CD8-positive, alpha-beta memory T cell (primary cell): ENCODE results near the gene CCDC47. TPM values are rescaled to one million over a fixed set of nuclear protein-coding genes. Genes with fewer than 3 reads are reported as not detected.

Source experiments
- CTCF ChIA-PET: fragments of 350-600 bp; sonication (Branson Sonifier 250); formaldehyde crosslinking; loops from one replicate; lab custom pipeline; 2021; ENCODE audit warnings: antibody characterized with exemption; lab: Charles Lee
- POLR2A ChIA-PET: fragments of 350-600 bp; sonication (Branson Sonifier 250); formaldehyde crosslinking; loops from one replicate; lab custom pipeline; 2021; ENCODE audit warnings: antibody characterized with exemption; lab: Charles Lee
- DNase-seq, 5 donors: peaks; one replicate each; pipeline versions ENCODE4 v3.0.0 to v3.0.0-alpha.2; 2020 to 2022; ENCODE audit warnings: mixed read lengths in 1 of 5
- H3K27ac ChIP-seq: one replicate; pipeline ENCODE4 v1.7.0; 2013; ENCODE audit warnings: low read depth, mild to moderate bottlenecking, low read length, moderate library complexity
- H3K27me3 ChIP-seq: 2 replicates; pipeline ENCODE4 v1.7.0; 2013; ENCODE audit warnings: low read length, mild to moderate bottlenecking; ENCODE audit not compliant: insufficient read depth, poor library complexity, severe bottlenecking
- H3K36me3 ChIP-seq: 2 replicates; pipeline ENCODE4 v1.7.0; 2013; ENCODE audit warnings: mild to moderate bottlenecking, low read length, moderate library complexity; ENCODE audit not compliant: insufficient read depth
- H3K4me1 ChIP-seq: 2 replicates; pipeline ENCODE4 v1.7.0; 2013; ENCODE audit warnings: mild to moderate bottlenecking, low read length, moderate library complexity; ENCODE audit not compliant: insufficient read depth
- H3K4me3 ChIP-seq: 2 replicates; pipeline ENCODE4 v1.7.0; 2013; ENCODE audit warnings: mild to moderate bottlenecking, low read length
- H3K9me3 ChIP-seq: 2 replicates; pipeline ENCODE4 v1.7.0; 2013; ENCODE audit warnings: mild to moderate bottlenecking, low read length
- H3K27ac Mint-ChIP-seq, 8 donors: one replicate each; pipeline ENCODE4 v1.8.0; 2020 to 2021; ENCODE audit warnings: mixed read lengths in 8 of 8, mild to moderate bottlenecking in 6 of 8, inconsistent platforms in 3 of 8, moderate library complexity in 3 of 8
- H3K27me3 Mint-ChIP-seq, 2 donors: one replicate each; pipeline ENCODE4 v1.8.0; 2020 to 2021; ENCODE audit warnings: mixed read lengths in 2 of 2, mild to moderate bottlenecking in 1 of 2, moderate library complexity in 1 of 2
- H3K36me3 Mint-ChIP-seq, 3 donors: one replicate each; pipeline ENCODE4 v1.8.0; 2020 to 2021; ENCODE audit warnings: mixed read lengths in 3 of 3, inconsistent platforms in 1 of 3, mild to moderate bottlenecking in 1 of 3
- H3K4me1 Mint-ChIP-seq, 3 donors: one replicate each; pipeline ENCODE4 v1.8.0; 2020 to 2021; ENCODE audit warnings: mixed read lengths in 3 of 3, inconsistent platforms in 1 of 3, mild to moderate bottlenecking in 1 of 3
- H3K4me3 Mint-ChIP-seq, 7 donors: one replicate each; pipeline ENCODE4 v1.8.0; 2020 to 2021; ENCODE audit warnings: mixed read lengths in 7 of 7, mild to moderate bottlenecking in 6 of 7, moderate library complexity in 4 of 7, inconsistent platforms in 2 of 7
- H3K9me3 Mint-ChIP-seq, 5 donors: one replicate each; pipeline ENCODE4 v1.8.0; 2020 to 2022; ENCODE audit warnings: mixed read lengths in 5 of 5, mild to moderate bottlenecking in 3 of 5, moderate library complexity in 2 of 5, inconsistent platforms in 1 of 5
- polyA plus RNA-seq: library from polyadenylated mRNA; unstranded; fragments of 300-500 nt; fragmentation: Illumina TruSeq; gene quantifications from one replicate; pipeline ENCODE4 v1.2.3, GENCODE V29; 2021
- total RNA-seq, 2 experiments: library from RNA; stranded (reverse); gene quantifications; one replicate each; pipeline ENCODE4 v1.2.3, GENCODE V29; 2021

CCDC47 gene
- total and polyA plus RNA-seq, 3 experiments from 2014 or later = 49.6 to 94.5 (median 93.0) TPM

DNA sequence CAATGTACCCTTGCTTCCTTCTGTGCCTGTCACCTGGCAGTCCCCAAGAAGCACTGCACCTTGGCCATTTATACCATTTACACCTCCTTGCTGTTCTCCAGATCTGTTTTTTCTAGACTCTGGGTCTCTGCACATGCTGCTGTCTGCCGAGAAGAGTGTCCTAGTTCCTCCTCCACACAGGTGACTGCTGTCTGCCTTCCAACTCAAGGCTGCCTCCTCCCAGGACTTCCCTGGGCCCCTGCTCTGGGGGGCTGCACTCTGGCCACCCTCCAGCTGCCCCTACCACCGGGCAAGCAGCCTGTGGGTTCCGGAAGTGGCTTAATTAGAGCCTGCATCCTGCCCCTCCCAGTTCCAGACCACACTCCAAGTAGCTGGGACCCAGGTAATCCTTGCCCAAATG, 67.7 kb downstream of the CCDC47 start:
- no peaks in the 10 kb centered on the region for H3K9me3 ChIP-seq
- peak overlapping the region; percentile 62 for H3K27ac ChIP-seq
- peaks cover 4 to 50% (median 13%) of the 10 kb centered on the region in 3 donors for H3K36me3 Mint-ChIP-seq
- H3K4me3 ChIP-seq = peak overlapping the region; percentile 55
- H3K27me3 ChIP-seq = no peaks in the 10 kb centered on the region
- H3K27ac Mint-ChIP-seq = peak overlapping the region; percentile 80 to 99 (median 95)
- peak overlapping the region; percentile 78 to 88 (median 84) for H3K4me3 Mint-ChIP-seq
- ChIA-PET POLR2A (interaction anchor here (0.6 to 14.8 kb wide), 4 partner anchors 10 to 82 kb away, joined by 5 to 270 read pairs (median 10); partner anchors contain the start of genes CCDC47 and DDX42), CTCF (interaction anchor here (1.2 to 11.3 kb wide), 2 partner anchors 11 to 30 kb away, joined by 3 to 251 read pairs; no protein-coding TSS in a partner anchor)
- no peaks in the 10 kb centered on the region for H3K27me3 Mint-ChIP-seq
- no peak for DNase-seq
- H3K36me3 ChIP-seq = no peaks in the 10 kb centered on the region
- peaks cover 78 to 93% (median 84%) of the 10 kb centered on the region in 3 donors for H3K4me1 Mint-ChIP-seq
- peaks cover 88% of the 10 kb centered on the region for H3K4me1 ChIP-seq
- peaks cover 0 to 4% (median 0%) of the 10 kb centered on the region in 5 donors for H3K9me3 Mint-ChIP-seq

DNA sequence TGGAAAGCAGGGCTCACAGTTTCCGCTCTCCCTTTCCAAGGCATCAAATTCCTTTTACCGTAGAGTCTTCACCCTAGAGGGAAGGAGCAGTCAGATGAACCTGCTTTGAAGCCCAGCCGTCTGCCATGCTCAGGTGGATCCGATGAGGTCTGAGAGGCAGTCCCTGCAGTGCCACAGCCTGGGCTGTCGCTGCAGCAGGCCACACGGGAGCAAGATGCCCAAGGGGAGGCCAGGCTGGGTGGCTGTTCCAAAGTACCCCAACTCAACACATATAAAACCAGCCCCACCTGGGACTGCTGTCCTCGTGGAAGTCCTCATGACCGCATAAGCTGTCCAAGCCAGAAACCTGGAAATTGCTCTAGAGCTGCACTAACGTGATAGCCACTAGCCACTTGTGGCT, 68.6 kb downstream of the CCDC47 start:
- peak overlapping the region in 6 of 7 donors; percentile 70 to 85 (median 82) for H3K4me3 Mint-ChIP-seq
- ChIA-PET CTCF (interaction anchor here (11.3 kb wide), 1 partner anchor 11 kb away, joined by 251 read pairs; no protein-coding TSS in a partner anchor), POLR2A (interaction anchor here (14.8 kb wide), 1 partner anchor 9 kb away, joined by 270 read pairs; no protein-coding TSS in a partner anchor)
- no peaks in the 10 kb centered on the region for H3K36me3 ChIP-seq
- no peak for DNase-seq
- H3K9me3 ChIP-seq = no peaks in the 10 kb centered on the region
- H3K27me3 Mint-ChIP-seq = no peaks in the 10 kb centered on the region
- H3K27me3 ChIP-seq = no peaks in the 10 kb centered on the region
- peak overlapping the region; percentile 19 to 99 (median 94) for H3K27ac Mint-ChIP-seq
- peaks cover 0 to 4% (median 0%) of the 10 kb centered on the region in 5 donors for H3K9me3 Mint-ChIP-seq
- H3K4me3 ChIP-seq = no peak overlapping the region
- H3K4me1 ChIP-seq = peaks cover 80% of the 10 kb centered on the region
- H3K27ac ChIP-seq = no peak overlapping the region
- H3K36me3 Mint-ChIP-seq = peaks cover 4 to 45% (median 13%) of the 10 kb centered on the region in 3 donors
- peaks cover 73 to 85% (median 77%) of the 10 kb centered on the region in 3 donors for H3K4me1 Mint-ChIP-seq

DNA sequence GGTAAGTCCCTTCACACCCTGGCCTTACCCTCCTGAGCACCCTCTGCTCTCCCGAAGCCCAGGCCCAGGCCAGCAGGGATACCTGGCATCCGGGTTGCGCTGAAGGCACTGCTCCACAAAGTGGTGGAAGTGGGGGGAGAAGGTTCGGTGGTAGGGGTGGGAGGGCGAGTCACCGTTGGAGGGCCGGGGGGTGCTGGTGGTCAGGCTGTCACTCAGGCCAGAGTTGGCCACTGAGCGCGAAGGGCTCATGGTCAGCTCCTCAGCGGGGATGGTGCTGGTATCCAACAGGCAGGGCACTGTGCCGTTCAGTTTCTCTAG, 69.2 kb downstream of the CCDC47 start:
- POLR2A ChIA-PET = interaction anchor here (0.6 to 14.8 kb wide), 3 partner anchors 8 to 85 kb away, joined by 3 to 270 read pairs (median 3); no protein-coding TSS in a partner anchor
- Mint-ChIP-seq H3K27me3 (no peaks in the 10 kb centered on the region), H3K27ac (peak overlapping the region; percentile 14 to 99 (median 91)), H3K9me3 (peaks cover 0 to 4% (median 0%) of the 10 kb centered on the region in 5 donors), H3K36me3 (peaks cover 4 to 43% (median 11%) of the 10 kb centered on the region in 3 donors), H3K4me3 (peak overlapping the region in 3 of 7 donors; percentile 73 to 93 (median 75)), H3K4me1 (peaks cover 67 to 79% (median 71%) of the 10 kb centered on the region in 3 donors)
- Histone ChIP-seq H3K4me3 (no peak overlapping the region), H3K4me1 (peaks cover 74% of the 10 kb centered on the region), H3K36me3 (no peaks in the 10 kb centered on the region), H3K27ac (no peak overlapping the region), H3K27me3 (no peaks in the 10 kb centered on the region), H3K9me3 (no peaks in the 10 kb centered on the region)
- CTCF ChIA-PET = no interaction called here
- no peak for DNase-seq

DNA sequence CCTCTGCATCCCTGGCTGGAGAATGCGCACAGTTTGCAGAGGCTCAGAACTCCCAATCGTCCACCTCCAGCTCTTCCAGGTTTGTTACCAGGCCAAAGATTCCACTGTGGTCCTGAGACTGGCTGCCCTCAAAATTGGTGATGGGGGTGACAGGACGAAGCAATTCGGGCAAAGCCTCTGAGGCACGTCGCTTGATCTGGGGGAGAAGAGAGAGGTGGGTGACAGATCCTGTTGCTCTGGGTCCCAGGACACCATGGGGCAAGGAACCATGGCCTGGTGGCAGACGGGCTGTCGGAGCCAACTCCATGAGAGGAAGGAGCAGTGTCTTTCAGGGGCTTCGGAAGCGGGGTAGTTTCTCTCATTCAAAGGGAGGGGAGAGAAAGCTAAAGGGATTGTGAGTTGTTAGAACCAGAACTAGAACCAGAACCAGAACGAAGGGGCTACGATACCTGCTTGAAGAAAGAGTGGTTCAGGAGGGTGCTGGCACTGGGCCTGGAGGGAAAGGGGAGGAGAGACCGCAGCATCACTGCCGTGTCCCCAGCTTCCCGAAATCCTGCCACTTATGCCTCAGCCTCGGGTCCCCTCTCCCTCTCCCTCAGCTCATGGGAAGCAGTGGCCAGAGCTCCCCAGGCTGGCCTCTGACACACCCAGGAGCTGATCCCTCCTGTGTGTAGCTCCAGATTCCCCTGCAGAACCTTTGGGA, 69.7 kb downstream of the CCDC47 start:
- Histone ChIP-seq H3K27me3 (no peaks in the 10 kb centered on the region), H3K4me3 (peak overlapping the region; percentile 66), H3K27ac (no peak overlapping the region), H3K36me3 (peaks cover 2% of the 10 kb centered on the region), H3K4me1 (peaks cover 69% of the 10 kb centered on the region), H3K9me3 (no peaks in the 10 kb centered on the region)
- Mint-ChIP-seq H3K9me3 (peaks cover 0 to 4% (median 0%) of the 10 kb centered on the region in 5 donors), H3K36me3 (peaks cover 4 to 43% (median 10%) of the 10 kb centered on the region in 3 donors), H3K27me3 (no peaks in the 10 kb centered on the region), H3K4me3 (peak overlapping the region; percentile 30 to 98 (median 92)), H3K4me1 (peaks cover 62 to 74% (median 66%) of the 10 kb centered on the region in 3 donors), H3K27ac (peak overlapping the region; percentile 64 to 100 (median 98))
- ChIA-PET CTCF (interaction anchor here (3.6 to 4.2 kb wide), 2 partner anchors 7 to 70 kb away, joined by 16 to 39 read pairs; partner anchors contain the start of genes CCDC47 and DDX42), POLR2A (interaction anchor here (0.6 to 14.8 kb wide), 5 partner anchors 8 to 85 kb away, joined by 3 to 270 read pairs (median 18); partner anchors contain the start of genes CCDC47, DDX42 and MAP3K3)
- no peak for DNase-seq

DNA sequence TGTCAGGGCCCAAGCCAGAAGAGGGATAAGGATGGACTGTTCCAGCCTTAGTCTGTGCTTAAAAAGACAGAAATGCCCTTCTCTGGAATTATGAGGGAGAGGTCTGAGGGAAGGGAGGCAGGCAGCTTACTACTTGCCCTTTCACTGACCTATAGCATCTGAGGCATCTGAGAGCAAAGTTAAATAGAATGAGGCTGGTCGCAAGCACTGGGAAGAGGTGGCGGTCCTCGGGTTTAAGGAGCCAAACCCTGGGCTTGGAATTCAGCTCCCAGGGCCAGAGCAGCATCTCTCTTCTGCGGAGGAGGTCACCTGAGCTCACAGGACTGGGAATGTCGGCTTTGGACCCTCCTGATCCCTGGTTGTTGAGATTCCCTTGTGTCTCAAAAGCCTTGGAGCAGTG, 70.4 kb downstream of the CCDC47 start:
- H3K36me3 ChIP-seq = peaks cover 9% of the 10 kb centered on the region
- ChIA-PET CTCF (interaction anchor here (1.0 to 4.2 kb wide), 5 partner anchors 7 to 80 kb away, joined by 4 to 39 read pairs (median 7); partner anchors contain the start of genes CCDC47 and DDX42), POLR2A (interaction anchor here (0.7 to 14.8 kb wide), 6 partner anchors 7 to 81 kb away, joined by 3 to 270 read pairs (median 27); partner anchors contain the start of genes CCDC47, DDX42 and MAP3K3)
- H3K9me3 ChIP-seq = no peaks in the 10 kb centered on the region
- peaks cover 62% of the 10 kb centered on the region for H3K4me1 ChIP-seq
- peaks cover 0 to 4% (median 0%) of the 10 kb centered on the region in 5 donors for H3K9me3 Mint-ChIP-seq
- no peak for DNase-seq
- peak overlapping the region; percentile 66 for H3K4me3 ChIP-seq
- H3K4me1 Mint-ChIP-seq = peaks cover 57 to 67% (median 59%) of the 10 kb centered on the region in 3 donors
- H3K36me3 Mint-ChIP-seq = peaks cover 5 to 49% (median 10%) of the 10 kb centered on the region in 3 donors
- peak overlapping the region; percentile 70 for H3K27ac ChIP-seq
- H3K27me3 Mint-ChIP-seq = peaks cover 0 to 2% of the 10 kb centered on the region in 2 donors
- no peaks in the 10 kb centered on the region for H3K27me3 ChIP-seq
- H3K27ac Mint-ChIP-seq = peak overlapping the region; percentile 95 to 100 (median 99)
- peak overlapping the region; percentile 91 to 98 (median 93) for H3K4me3 Mint-ChIP-seq

DNA sequence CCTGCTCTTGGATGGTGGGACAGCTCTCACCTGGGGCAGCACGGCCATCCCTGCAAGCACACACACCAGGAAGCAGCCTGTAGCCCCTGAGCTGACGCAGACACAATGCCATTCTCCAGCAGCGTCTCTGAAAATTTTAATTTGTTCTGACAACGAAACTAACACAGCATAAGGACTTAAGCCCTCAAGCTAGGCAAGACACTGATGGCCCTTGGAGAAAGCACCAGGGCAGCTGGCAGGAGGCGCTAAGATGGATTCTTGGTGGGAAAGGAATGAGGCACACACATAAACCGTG, 70.7 kb downstream of the CCDC47 start:
- Mint-ChIP-seq H3K4me3 (peak overlapping the region; percentile 91 to 98 (median 93)), H3K27me3 (peaks cover 0 to 3% of the 10 kb centered on the region in 2 donors), H3K4me1 (peaks cover 61 to 69% (median 63%) of the 10 kb centered on the region in 3 donors), H3K9me3 (peaks cover 0 to 6% (median 0%) of the 10 kb centered on the region in 5 donors), H3K36me3 (peaks cover 7 to 52% (median 10%) of the 10 kb centered on the region in 3 donors), H3K27ac (peak overlapping the region; percentile 95 to 100 (median 99))
- peak overlapping the region; percentile 70 for H3K27ac ChIP-seq
- H3K4me1 ChIP-seq = peaks cover 60% of the 10 kb centered on the region
- H3K4me3 ChIP-seq = peak overlapping the region; percentile 66
- ChIA-PET POLR2A (interaction anchor here (0.7 to 14.8 kb wide), 8 partner anchors 7 to 81 kb away, joined by 3 to 270 read pairs (median 16); partner anchors contain the start of genes CCDC47, DDX42, MAP3K3 and STRADA), CTCF (interaction anchor here (0.9 to 4.2 kb wide), 7 partner anchors 8 to 79 kb away, joined by 3 to 39 read pairs (median 4); partner anchors contain the start of genes CCDC47 and DDX42)
- no peak for DNase-seq
- H3K9me3 ChIP-seq = no peaks in the 10 kb centered on the region
- no peaks in the 10 kb centered on the region for H3K27me3 ChIP-seq
- peaks cover 10% of the 10 kb centered on the region for H3K36me3 ChIP-seq

DNA sequence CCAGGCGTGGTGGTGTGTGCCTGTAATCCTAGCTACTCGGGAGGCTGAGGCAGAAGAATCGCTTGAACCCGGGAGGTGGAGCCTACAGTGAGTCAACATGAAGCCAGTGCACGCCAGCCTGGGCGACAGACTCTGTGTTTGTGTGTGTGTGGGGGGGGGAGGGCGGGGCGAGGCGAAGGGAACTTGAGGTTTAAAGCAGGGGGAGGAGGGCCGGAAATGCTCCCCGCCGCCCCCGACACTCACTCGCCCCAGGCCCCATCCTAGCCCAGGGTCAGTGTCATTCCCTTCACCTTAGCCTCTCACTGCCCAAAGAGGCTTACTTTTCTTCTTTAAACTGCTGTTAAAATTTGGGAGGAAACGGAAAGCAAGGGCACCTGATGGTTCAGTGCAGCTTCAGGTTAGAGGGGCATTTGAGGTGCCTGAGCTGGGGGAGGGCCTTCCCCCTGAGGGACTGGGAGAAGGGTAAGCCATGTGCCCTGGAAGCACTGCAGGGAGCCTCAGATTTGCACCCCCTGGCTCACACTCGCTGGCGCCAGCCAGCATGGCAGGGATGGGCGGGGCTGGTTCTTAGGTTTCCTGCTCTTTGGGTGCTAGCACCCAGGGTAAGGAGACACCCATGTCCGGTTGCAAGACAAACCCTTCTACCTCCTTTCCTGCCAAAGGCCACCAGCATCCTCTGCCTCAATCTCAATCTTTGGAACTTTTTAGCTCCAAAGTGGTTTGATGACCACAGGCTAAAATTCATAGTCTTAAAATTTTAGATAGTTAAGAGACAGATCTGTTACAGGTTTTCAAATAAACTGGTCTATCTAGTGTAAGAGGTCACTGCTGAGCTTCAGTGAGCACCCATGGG, 71.3 kb downstream of the CCDC47 start:
- H3K27ac Mint-ChIP-seq = peak overlapping the region; percentile 95 to 100 (median 99)

More for the DNA sequence above, 71.3 kb downstream of the CCDC47 start:
- peaks cover 7 to 58% (median 10%) of the 10 kb centered on the region in 3 donors for H3K36me3 Mint-ChIP-seq
- H3K4me1 Mint-ChIP-seq = peaks cover 61 to 71% (median 65%) of the 10 kb centered on the region in 3 donors
- H3K4me3 ChIP-seq = peak overlapping the region; percentile 94
- DNase-seq = peak; percentile 67 to 89 (median 74)
- peak overlapping the region; percentile 70 for H3K27ac ChIP-seq
- POLR2A ChIA-PET = interaction anchor here (0.7 to 14.8 kb wide), 14 partner anchors 6 to 804 kb away, joined by 3 to 270 read pairs (median 6); partner anchors contain the start of genes CCDC47, DDX42, DDX5 and MAP3K3
- no peaks in the 10 kb centered on the region for H3K9me3 ChIP-seq
- peaks cover 0 to 6% (median 0%) of the 10 kb centered on the region in 5 donors for H3K9me3 Mint-ChIP-seq
- H3K36me3 ChIP-seq = peaks cover 16% of the 10 kb centered on the region
- no peaks in the 10 kb centered on the region for H3K27me3 ChIP-seq
- H3K27me3 Mint-ChIP-seq = peaks cover 0 to 3% of the 10 kb centered on the region in 2 donors
- H3K4me1 ChIP-seq = peaks cover 60% of the 10 kb centered on the region
- peak overlapping the region; percentile 91 to 98 (median 93) for H3K4me3 Mint-ChIP-seq
- CTCF ChIA-PET = interaction anchor here (0.9 to 4.2 kb wide), 8 partner anchors 8 to 79 kb away, joined by 3 to 39 read pairs (median 4); partner anchors contain the start of genes CCDC47 and DDX42
